ENCODE results near the gene SOX6. TPM values are rescaled to one million over a fixed set of nuclear protein-coding genes. Genes with fewer than 3 reads are reported as not detected.
"Not testable (repeated sequence)": the region's sequence is repeated elsewhere in the genome, so short reads cannot be mapped to it uniquely, and the experiment has no call there.

Gene SOX6
- total RNA-seq, 1 experiment from 2014 or later: 18.4 TPM

GRCh38 chr11:16382186-16382585 is 25.8 kb upstream of the SOX6 start:
- no peaks in the 10 kb centered on the region for H3K27me3 Mint-ChIP-seq (ENCODE audit: unreplicated experiment)
- CTCF ChIA-PET: no interaction called here
- no peak overlapping the region for H3K4me3 Mint-ChIP-seq (ENCODE audit: low read depth, unreplicated experiment)
- no peak for DNase-seq
- H3K4me1 Mint-ChIP-seq (ENCODE audit: low read depth, unreplicated experiment): no peaks in the 10 kb centered on the region
- TF ChIP-seq CTCF (IDR thresholded peaks at IDR 0.05; ENCODE audit: unreplicated experiment): no peak
- intact Hi-C loops (cut with micrococcal nuclease; ENCODE audit: unreplicated experiment): no loop called here
- no peaks in the 10 kb centered on the region for H3K36me3 Mint-ChIP-seq (ENCODE audit: insufficient read depth, unreplicated experiment)
- H3K27ac Mint-ChIP-seq (ENCODE audit: unreplicated experiment): no peak overlapping the region
- BruUV-seq (replicated peaks): no TSS peak
- H3K9me3 Mint-ChIP-seq (ENCODE audit: low read depth, unreplicated experiment): no peaks in the 10 kb centered on the region

GRCh38 chr11:16380941-16381568 is 24.7 kb upstream of the SOX6 start:
- CTCF ChIA-PET: no interaction called here
- Mint-ChIP-seq H3K4me3 (ENCODE audit: low read depth, unreplicated experiment) (no peak overlapping the region), H3K36me3 (ENCODE audit: insufficient read depth, unreplicated experiment) (no peaks in the 10 kb centered on the region), H3K27me3 (ENCODE audit: unreplicated experiment) (no peaks in the 10 kb centered on the region), H3K27ac (ENCODE audit: unreplicated experiment) (no peak overlapping the region), H3K4me1 (ENCODE audit: low read depth, unreplicated experiment) (no peaks in the 10 kb centered on the region), H3K9me3 (ENCODE audit: low read depth, unreplicated experiment) (no peaks in the 10 kb centered on the region)
- BruUV-seq (replicated peaks): no TSS peak
- intact Hi-C loops (cut with micrococcal nuclease; ENCODE audit: unreplicated experiment): no loop called here
- TF ChIP-seq CTCF (IDR thresholded peaks at IDR 0.05; ENCODE audit: unreplicated experiment): no peak
- no peak for DNase-seq

- BruUV-seq (replicated peaks): no TSS peak
- intact Hi-C loops (cut with micrococcal nuclease; ENCODE audit: unreplicated experiment): no loop called here
- Mint-ChIP-seq H3K4me1 (ENCODE audit: low read depth, unreplicated experiment) (no peaks in the 10 kb centered on the region), H3K9me3 (ENCODE audit: low read depth, unreplicated experiment) (no peaks in the 10 kb centered on the region), H3K36me3 (ENCODE audit: insufficient read depth, unreplicated experiment) (no peaks in the 10 kb centered on the region), H3K4me3 (ENCODE audit: low read depth, unreplicated experiment) (no peak overlapping the region), H3K27ac (ENCODE audit: unreplicated experiment) (no peak overlapping the region), H3K27me3 (ENCODE audit: unreplicated experiment) (no peaks in the 10 kb centered on the region)
- CTCF ChIA-PET: no interaction called here
- TF ChIP-seq CTCF (IDR thresholded peaks at IDR 0.05; ENCODE audit: unreplicated experiment): no peak
- no peak for DNase-seq
Measured at GRCh38 chr11:16378906-16379305, 22.6 kb upstream of the SOX6 start.

- no peak for DNase-seq
- Mint-ChIP-seq H3K36me3 (ENCODE audit: insufficient read depth, unreplicated experiment) (no peaks in the 10 kb centered on the region), H3K4me3 (ENCODE audit: low read depth, unreplicated experiment) (no peak overlapping the region), H3K4me1 (ENCODE audit: low read depth, unreplicated experiment) (no peaks in the 10 kb centered on the region), H3K9me3 (ENCODE audit: low read depth, unreplicated experiment) (no peaks in the 10 kb centered on the region), H3K27ac (ENCODE audit: unreplicated experiment) (no peak overlapping the region), H3K27me3 (ENCODE audit: unreplicated experiment) (no peaks in the 10 kb centered on the region)
- BruUV-seq (replicated peaks): no TSS peak
- no peak for TF ChIP-seq CTCF (IDR thresholded peaks at IDR 0.05; ENCODE audit: unreplicated experiment)
- CTCF ChIA-PET: no interaction called here
- intact Hi-C loops (cut with micrococcal nuclease; ENCODE audit: unreplicated experiment): no loop called here
Measured at GRCh38 chr11:16377746-16378145, 21.4 kb upstream of the SOX6 start.

GRCh38 chr11:16375664-16376063 is 19.3 kb upstream of the SOX6 start:
- H3K9me3 Mint-ChIP-seq (ENCODE audit: low read depth, unreplicated experiment); H3K4me1 Mint-ChIP-seq (ENCODE audit: low read depth, unreplicated experiment); H3K4me3 Mint-ChIP-seq (ENCODE audit: low read depth, unreplicated experiment); BruUV-seq (replicated peaks); DNase-seq; H3K27me3 Mint-ChIP-seq (ENCODE audit: unreplicated experiment); CTCF ChIA-PET; H3K27ac Mint-ChIP-seq (ENCODE audit: unreplicated experiment); H3K36me3 Mint-ChIP-seq (ENCODE audit: insufficient read depth, unreplicated experiment); intact Hi-C loops (cut with micrococcal nuclease; ENCODE audit: unreplicated experiment): not testable (repeated sequence)

All from Calu3 (cell line).